HL-60 (cell line): ENCODE results near the gene PDXK.
A peak's percentile ranks its signal among the peaks of the same experiment; 100 is the strongest.

ENCODE experiments used
- DNase-seq, 2 experiments: peaks; one replicate each; pipeline ENCODE4 v3.0.0-alpha.2; 2010 to 2020; ENCODE audit warnings: low read depth in 1 of 2, low spot score in 1 of 2
- H3K27ac ChIP-seq: fragments of 250-450 bp; sonication (Bioruptor Pico); replicated peaks from 2 replicates; pipeline ENCODE4 v1.5.1; 2020; ENCODE audit warnings: mild to moderate bottlenecking, moderate library complexity
- H3K27me3 ChIP-seq: fragments of 250-450 bp; sonication (Bioruptor Pico); 2 replicates; pipeline ENCODE4 v1.5.1; 2021; ENCODE audit warnings: mild to moderate bottlenecking, moderate library complexity; ENCODE audit not compliant: insufficient read depth, poor library complexity, severe bottlenecking
- H3K4me3 ChIP-seq: replicated peaks from 2 replicates; pipeline ENCODE4 v1.5.1; 2011; ENCODE audit warnings: mild to moderate bottlenecking, control low read depth, low read length; ENCODE audit not compliant: insufficient read depth
- CTCF ChIP-seq: IDR thresholded peaks from one replicate; pipeline ENCODE4 v1.5.1; 2011; ENCODE audit warnings: low read length, control low read depth, inconsistent platforms; ENCODE audit not compliant: insufficient read depth
- GABPA ChIP-seq: IDR thresholded peaks from 2 replicates; pipeline ENCODE4 v1.6.1; 2012; ENCODE audit warnings: low read depth
- POLR2AphosphoS5 ChIP-seq: IDR thresholded peaks from 2 replicates; pipeline ENCODE4 v1.6.1; 2012; ENCODE audit warnings: low read depth
- REST ChIP-seq: IDR thresholded peaks from 2 replicates; pipeline ENCODE4 v1.6.1; 2012; ENCODE audit warnings: low read depth; ENCODE audit not compliant: insufficient replicate concordance
- SPI1 ChIP-seq: IDR thresholded peaks from 2 replicates; pipeline ENCODE4 v1.6.1; 2012; ENCODE audit warnings: low read depth, mild to moderate bottlenecking, borderline replicate concordance

PDXK gene

GRCh38 chr21:43808832-43809251, 89.9 kb downstream of the PDXK start:
- H3K4me3 ChIP-seq = no peak overlapping the region

GRCh38 chr21:43809346-43809799, 90.4 kb downstream of the PDXK start:
- peak; percentile 4; the same call in 1 of the 2 replicates for TF ChIP-seq POLR2AphosphoS5
- no peak for TF ChIP-seq GABPA
- TF ChIP-seq SPI1 = no peak
- TF ChIP-seq REST = no peak
- TF ChIP-seq CTCF = no peak
- Histone ChIP-seq H3K27me3 (no peaks in the 10 kb centered on the region), H3K27ac (peak overlapping the region; percentile 22), H3K4me3 (no peak overlapping the region)
- no peak for DNase-seq

More at GRCh38 chr21:43808832-43809251, 89.9 kb downstream of the PDXK start:
- peak in 1 of 2 experiments; percentile 44 for DNase-seq
- Histone ChIP-seq H3K27me3 (no peaks in the 10 kb centered on the region), H3K27ac (peak overlapping the region; percentile 22)
- TF ChIP-seq GABPA = no peak
- no peak for TF ChIP-seq SPI1
- TF ChIP-seq POLR2AphosphoS5 = peak; percentile 19; the same call in 1 of the 2 replicates
- no peak for TF ChIP-seq REST
- TF ChIP-seq CTCF = no peak

- Histone ChIP-seq H3K27ac (peak overlapping the region; percentile 22), H3K4me3 (peak overlapping the region; percentile 14), H3K27me3 (no peaks in the 10 kb centered on the region)
- TF ChIP-seq GABPA (no peak), CTCF (no peak), SPI1 (no peak), POLR2AphosphoS5 (no peak), REST (no peak)
- DNase-seq = peak in 1 of 2 experiments; percentile 18
These were observed 91.0 kb downstream of the PDXK start for GRCh38 chr21:43809853-43810504.
